Loucy (cell line): ENCODE results near the gene FOXA1.

Source experiments
- H2AFZ ChIP-seq: fragments of 200-600 bp; sonication (generic); 2 replicates; pipeline ENCODE4 v1.6.0; 2016; ENCODE audit warnings: antibody characterized with exemption, mild to moderate bottlenecking, low read length, moderate library complexity
- H3F3A ChIP-seq: fragments of 200-600 bp; 2 replicates; pipeline ENCODE4 v1.6.0; 2016; ENCODE audit warnings: antibody characterized with exemption, low read depth, mild to moderate bottlenecking
- H3K27me3 ChIP-seq: fragments of 200-600 bp; sonication (generic); 2 replicates; pipeline ENCODE4 v1.6.1; 2014; ENCODE audit warnings: low read length, mild to moderate bottlenecking; ENCODE audit not compliant: insufficient read depth, poor library complexity, severe bottlenecking
- H3K36me3 ChIP-seq: fragments of 200-600 bp; sonication (generic); 2 replicates; pipeline ENCODE4 v1.6.1; 2016; ENCODE audit warnings: low read length; ENCODE audit not compliant: insufficient read depth
- H3K4me1 ChIP-seq: fragments of 200-600 bp; sonication (generic); 2 replicates; pipeline ENCODE4 v1.5.1; 2014; ENCODE audit warnings: low read length, mild to moderate bottlenecking; ENCODE audit not compliant: insufficient read depth, poor library complexity, severe bottlenecking
- H3K4me2 ChIP-seq: fragments of 200-600 bp; sonication (generic); 2 replicates; pipeline ENCODE4 v1.6.0; 2014; ENCODE audit warnings: antibody characterized with exemption, low read length, low read depth, mild to moderate bottlenecking; ENCODE audit not compliant: poor library complexity, severe bottlenecking
- H3K4me3 ChIP-seq: fragments of 200-600 bp; sonication (generic); 2 replicates; pipeline ENCODE4 v1.5.1; 2014; ENCODE audit warnings: low read length, mild to moderate bottlenecking, mixed read lengths; ENCODE audit not compliant: poor library complexity, severe bottlenecking
- H3K79me2 ChIP-seq: fragments of 200-600 bp; sonication (generic); 2 replicates; pipeline ENCODE4 v1.6.1; 2014; ENCODE audit warnings: low read length; ENCODE audit not compliant: insufficient read depth
- H3K9ac ChIP-seq: fragments of 200-600 bp; sonication (generic); 2 replicates; pipeline ENCODE4 v1.6.0; 2014; ENCODE audit warnings: mild to moderate bottlenecking, low read depth, low read length, moderate library complexity; ENCODE audit not compliant: poor library complexity, severe bottlenecking
- H3K9me2 ChIP-seq: fragments of 200-600 bp; sonication (generic); replicated peaks from 2 replicates; pipeline ENCODE4 v1.6.1; 2016; ENCODE audit warnings: low read depth, low read length, mixed read lengths
- H3K9me3 ChIP-seq: fragments of 200-600 bp; sonication (generic); 2 replicates; pipeline ENCODE4 v1.6.1; 2014; ENCODE audit warnings: mild to moderate bottlenecking, antibody characterized with exemption, low read length, low read depth; ENCODE audit not compliant: insufficient read depth
- H4K20me1 ChIP-seq: fragments of 200-600 bp; sonication (generic); 2 replicates; pipeline ENCODE4 v1.6.0; 2014; ENCODE audit warnings: antibody characterized with exemption, low read length, mild to moderate bottlenecking; ENCODE audit not compliant: insufficient read depth, poor library complexity, severe bottlenecking
- EZH2phosphoT487 ChIP-seq: fragments of 200-600 bp; IDR thresholded peaks from 2 replicates; pipeline ENCODE4 v1.6.1; 2018; ENCODE audit warnings: antibody characterized with exemption, mild to moderate bottlenecking, moderate library complexity, borderline replicate concordance
- TF ChIP-seq, protein P1 (sequence below): fragments of 200-600 bp; sonication (generic); conservative IDR thresholded peaks from 2 replicates; pipeline ENCODE4 v1.5.1; 2014; ENCODE audit warnings: mild to moderate bottlenecking, antibody characterized with exemption, low read length

The FOXA1 gene

DNA sequence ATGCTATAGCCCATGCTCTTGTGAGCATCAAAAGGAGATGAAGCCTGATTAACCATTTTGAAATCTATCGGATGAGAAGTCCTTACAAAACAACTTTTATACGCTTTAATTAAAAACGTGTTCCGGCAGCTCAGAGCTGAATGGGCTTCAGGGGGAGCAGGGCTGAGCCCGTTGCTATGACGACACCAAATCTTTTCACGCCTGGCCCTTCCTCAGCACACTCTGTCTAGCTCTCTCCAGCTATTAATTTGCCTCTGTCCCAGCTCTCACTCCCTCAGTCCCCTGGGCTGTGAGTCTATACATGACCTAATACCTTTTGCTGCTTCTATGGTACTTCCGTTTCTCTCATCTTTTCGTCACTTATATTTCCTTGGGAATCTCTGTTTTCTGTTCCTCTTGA lies 15.8 kb downstream of the FOXA1 start:
- Histone ChIP-seq H3K27me3 (no peaks in the 10 kb centered on the region), H3K9ac (no peak overlapping the region), H3K9me3 (no peaks in the 10 kb centered on the region), H3F3A (no peaks in the 10 kb centered on the region), H3K4me3 (no peak overlapping the region), H3K4me2 (no peak overlapping the region), H3K9me2 (no peaks in the 10 kb centered on the region; the same call in 1 of the 2 replicates), H3K36me3 (no peaks in the 10 kb centered on the region), H2AFZ (no peak overlapping the region), H3K4me1 (no peaks in the 10 kb centered on the region), H3K79me2 (no peaks in the 10 kb centered on the region), H4K20me1 (no peaks in the 10 kb centered on the region)
- TF ChIP-seq, protein P1, sequence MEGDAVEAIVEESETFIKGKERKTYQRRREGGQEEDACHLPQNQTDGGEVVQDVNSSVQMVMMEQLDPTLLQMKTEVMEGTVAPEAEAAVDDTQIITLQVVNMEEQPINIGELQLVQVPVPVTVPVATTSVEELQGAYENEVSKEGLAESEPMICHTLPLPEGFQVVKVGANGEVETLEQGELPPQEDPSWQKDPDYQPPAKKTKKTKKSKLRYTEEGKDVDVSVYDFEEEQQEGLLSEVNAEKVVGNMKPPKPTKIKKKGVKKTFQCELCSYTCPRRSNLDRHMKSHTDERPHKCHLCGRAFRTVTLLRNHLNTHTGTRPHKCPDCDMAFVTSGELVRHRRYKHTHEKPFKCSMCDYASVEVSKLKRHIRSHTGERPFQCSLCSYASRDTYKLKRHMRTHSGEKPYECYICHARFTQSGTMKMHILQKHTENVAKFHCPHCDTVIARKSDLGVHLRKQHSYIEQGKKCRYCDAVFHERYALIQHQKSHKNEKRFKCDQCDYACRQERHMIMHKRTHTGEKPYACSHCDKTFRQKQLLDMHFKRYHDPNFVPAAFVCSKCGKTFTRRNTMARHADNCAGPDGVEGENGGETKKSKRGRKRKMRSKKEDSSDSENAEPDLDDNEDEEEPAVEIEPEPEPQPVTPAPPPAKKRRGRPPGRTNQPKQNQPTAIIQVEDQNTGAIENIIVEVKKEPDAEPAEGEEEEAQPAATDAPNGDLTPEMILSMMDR = no peak
- TF ChIP-seq EZH2phosphoT487 = no peak

DNA sequence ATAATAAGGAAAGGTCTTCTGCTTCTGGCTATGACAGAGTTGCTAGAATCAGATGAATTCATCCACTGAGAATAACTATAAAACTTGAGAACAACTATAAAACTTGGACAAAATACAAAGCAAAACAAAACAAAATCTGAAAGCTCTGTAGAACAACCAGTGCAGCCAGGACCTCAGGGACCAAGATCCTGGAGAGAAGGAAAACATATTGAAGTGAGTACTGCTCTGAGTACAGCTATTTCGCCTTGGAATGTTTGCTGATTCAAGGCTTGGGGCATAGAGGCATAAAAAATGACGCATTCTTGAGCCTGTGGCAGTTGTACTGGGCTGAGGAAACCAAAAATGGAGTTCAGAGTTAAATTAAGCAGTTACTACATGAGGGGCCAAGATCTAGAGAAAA lies 21.7 kb downstream of the FOXA1 start:
- TF ChIP-seq EZH2phosphoT487 = no peak
- TF ChIP-seq, protein P1 = no peak
- no peaks in the 10 kb centered on the region for H3K27me3 ChIP-seq

GRCh38 chr14:37571391-37571790 lies 23.7 kb downstream of the FOXA1 start:
- Histone ChIP-seq H3K9me3 (no peaks in the 10 kb centered on the region), H2AFZ (no peak overlapping the region), H3F3A (no peaks in the 10 kb centered on the region), H3K9ac (no peak overlapping the region), H3K36me3 (no peaks in the 10 kb centered on the region), H3K79me2 (no peaks in the 10 kb centered on the region), H3K4me1 (no peaks in the 10 kb centered on the region), H3K4me2 (no peak overlapping the region), H4K20me1 (no peaks in the 10 kb centered on the region), H3K4me3 (no peak overlapping the region), H3K27me3 (no peaks in the 10 kb centered on the region), H3K9me2 (no peaks in the 10 kb centered on the region; the same call in 1 of the 2 replicates)
- TF ChIP-seq EZH2phosphoT487 = no peak
- TF ChIP-seq, protein P1 = no peak

More for the DNA sequence above, 21.7 kb downstream of the FOXA1 start:
- Histone ChIP-seq H3K4me3 (no peak overlapping the region), H3K9ac (no peak overlapping the region), H3K36me3 (no peaks in the 10 kb centered on the region), H3K4me1 (no peaks in the 10 kb centered on the region), H3F3A (no peaks in the 10 kb centered on the region), H3K9me3 (no peaks in the 10 kb centered on the region), H4K20me1 (no peaks in the 10 kb centered on the region), H3K4me2 (no peak overlapping the region), H2AFZ (no peak overlapping the region), H3K79me2 (no peaks in the 10 kb centered on the region), H3K9me2 (no peaks in the 10 kb centered on the region; the same call in 1 of the 2 replicates)
